Measurements from ENCODE around the gene ERVMER34-1.

Gene ERVMER34-1

GRCh38 chr4:52780206-52780605, 29.0 kb upstream of the ERVMER34-1 start:
- DNase-seq: no peak
- Histone ChIP-seq H3K4me2 (ENCODE audit: low read length, poor library complexity, severe bottlenecking) (no peak overlapping the region), H3K9ac (ENCODE audit: low read length) (no peak overlapping the region), H2BK5ac (ENCODE audit: low read depth, low read length, poor library complexity, severe bottlenecking) (no peak overlapping the region), H2BK15ac (ENCODE audit: low read depth, poor library complexity, severe bottlenecking) (no peak overlapping the region), H3K23ac (ENCODE audit: low read length in 2 of 2) (no peak overlapping the region), H3K9me3 (ENCODE audit: control insufficient read depth, low read length) (no peaks in the 10 kb centered on the region), H2BK120ac (ENCODE audit: low read depth, low read length) (no peak overlapping the region), H2AK5ac (ENCODE audit: low read length, severe bottlenecking) (no peak overlapping the region), H3K18ac (ENCODE audit: low read depth in 1 of 2, low read length in 2 of 2) (no peak overlapping the region), H3K79me1 (replicated peaks; ENCODE audit: low read length, poor library complexity, severe bottlenecking) (no peaks in the 10 kb centered on the region), H3K4me3 (ENCODE audit: insufficient read depth in 1 of 2, low read depth in 1 of 2, low read length in 2 of 2) (no peak overlapping the region), H3K27me3 (ENCODE audit: control insufficient read depth in 1 of 2, insufficient read depth in 1 of 2, low read length in 2 of 2) (peaks cover 0 to 12% of the 10 kb centered on the region in 2 experiments), H4K91ac (ENCODE audit: low read length) (no peak overlapping the region), H3K4ac (ENCODE audit: low read depth in 1 of 2, low read length in 2 of 2) (no peak overlapping the region), H2BK12ac (ENCODE audit: low read length in 2 of 2) (no peak overlapping the region), H2AFZ (ENCODE audit: low read depth, low read length) (no peak overlapping the region), H3K14ac (ENCODE audit: low read length in 2 of 2) (no peak overlapping the region), H3K27ac (ENCODE audit: low read length, poor library complexity, severe bottlenecking) (no peak overlapping the region), H4K8ac (ENCODE audit: low read length) (no peak overlapping the region), H3K4me1 (ENCODE audit: control insufficient read depth, insufficient read depth, low read depth, low read length) (no peaks in the 10 kb centered on the region), H3K36me3 (ENCODE audit: control insufficient read depth in 1 of 2, insufficient read depth in 2 of 2, low read depth in 1 of 2, low read length in 2 of 2) (no peaks in the 10 kb centered on the region)
- WGBS: 75% methylated on average over 2 of the region's 2 CpGs

GRCh38 chr4:52760256-52760655, 9.0 kb upstream of the ERVMER34-1 start:
- Histone ChIP-seq H3K27ac (ENCODE audit: low read length, poor library complexity, severe bottlenecking) (no peak overlapping the region), H3K27me3 (ENCODE audit: control insufficient read depth in 1 of 2, insufficient read depth in 1 of 2, low read length in 2 of 2) (peaks cover 0 to 32% of the 10 kb centered on the region in 2 experiments), H2BK15ac (ENCODE audit: low read depth, poor library complexity, severe bottlenecking) (no peak overlapping the region), H3K36me3 (ENCODE audit: control insufficient read depth in 1 of 2, insufficient read depth in 2 of 2, low read depth in 1 of 2, low read length in 2 of 2) (no peaks in the 10 kb centered on the region), H3K9ac (ENCODE audit: low read length) (no peak overlapping the region), H2BK5ac (ENCODE audit: low read depth, low read length, poor library complexity, severe bottlenecking) (no peak overlapping the region), H3K79me1 (replicated peaks; ENCODE audit: low read length, poor library complexity, severe bottlenecking) (no peaks in the 10 kb centered on the region), H3K4ac (ENCODE audit: low read depth in 1 of 2, low read length in 2 of 2) (no peak overlapping the region), H2AFZ (ENCODE audit: low read depth, low read length) (no peak overlapping the region), H4K8ac (ENCODE audit: low read length) (no peak overlapping the region), H3K18ac (ENCODE audit: low read depth in 1 of 2, low read length in 2 of 2) (no peak overlapping the region), H2BK120ac (ENCODE audit: low read depth, low read length) (no peak overlapping the region), H3K4me1 (ENCODE audit: control insufficient read depth, insufficient read depth, low read depth, low read length) (no peaks in the 10 kb centered on the region), H3K14ac (ENCODE audit: low read length in 2 of 2) (no peak overlapping the region), H3K4me2 (ENCODE audit: low read length, poor library complexity, severe bottlenecking) (no peak overlapping the region), H3K23ac (ENCODE audit: low read length in 2 of 2) (no peak overlapping the region), H2AK5ac (ENCODE audit: low read length, severe bottlenecking) (no peak overlapping the region), H3K4me3 (ENCODE audit: insufficient read depth in 1 of 2, low read depth in 1 of 2, low read length in 2 of 2) (no peak overlapping the region), H2BK12ac (ENCODE audit: low read length in 2 of 2) (no peak overlapping the region), H3K9me3 (ENCODE audit: control insufficient read depth, low read length) (no peaks in the 10 kb centered on the region), H4K91ac (ENCODE audit: low read length) (no peak overlapping the region)
- no peak for DNase-seq
- 91% methylated on average over 8 of the region's 8 CpGs for WGBS

- H3K36me3 ChIP-seq (ENCODE audit: control insufficient read depth in 1 of 2, insufficient read depth in 2 of 2, low read depth in 1 of 2, low read length in 2 of 2): peaks cover 0 to 3% of the 10 kb centered on the region in 2 experiments
- H2BK120ac ChIP-seq (ENCODE audit: low read depth, low read length): no peak overlapping the region
- no peak overlapping the region for H4K8ac ChIP-seq (ENCODE audit: low read length)
- H3K4me2 ChIP-seq (ENCODE audit: low read length, poor library complexity, severe bottlenecking): no peak overlapping the region
- H3K4me3 ChIP-seq (ENCODE audit: insufficient read depth in 1 of 2, low read depth in 1 of 2, low read length in 2 of 2): no peak overlapping the region
- H2BK12ac ChIP-seq (ENCODE audit: low read length in 2 of 2): no peak overlapping the region
- no peak for DNase-seq
- H2BK5ac ChIP-seq (ENCODE audit: low read depth, low read length, poor library complexity, severe bottlenecking): no peak overlapping the region
- no peaks in the 10 kb centered on the region for H3K79me1 ChIP-seq (replicated peaks; ENCODE audit: low read length, poor library complexity, severe bottlenecking)
- no peak overlapping the region for H3K9ac ChIP-seq (ENCODE audit: low read length)
- no peak overlapping the region for H3K18ac ChIP-seq (ENCODE audit: low read depth in 1 of 2, low read length in 2 of 2)
- no peaks in the 10 kb centered on the region for H3K9me3 ChIP-seq (ENCODE audit: control insufficient read depth, low read length)
- H3K27me3 ChIP-seq (ENCODE audit: control insufficient read depth in 1 of 2, insufficient read depth in 1 of 2, low read length in 2 of 2): peaks cover 0 to 64% of the 10 kb centered on the region in 2 experiments
- no peak overlapping the region for H2BK15ac ChIP-seq (ENCODE audit: low read depth, poor library complexity, severe bottlenecking)
- H4K91ac ChIP-seq (ENCODE audit: low read length): no peak overlapping the region
- H3K14ac ChIP-seq (ENCODE audit: low read length in 2 of 2): no peak overlapping the region
- no peak overlapping the region for H3K27ac ChIP-seq (ENCODE audit: low read length, poor library complexity, severe bottlenecking)
- H3K4ac ChIP-seq (ENCODE audit: low read depth in 1 of 2, low read length in 2 of 2): no peak overlapping the region
- peaks cover 12% of the 10 kb centered on the region for H3K4me1 ChIP-seq (ENCODE audit: control insufficient read depth, insufficient read depth, low read depth, low read length)
- no peak overlapping the region for H3K23ac ChIP-seq (ENCODE audit: low read length in 2 of 2)
- no peak overlapping the region for H2AFZ ChIP-seq (ENCODE audit: low read depth, low read length)
- no peak overlapping the region for H2AK5ac ChIP-seq (ENCODE audit: low read length, severe bottlenecking)
Measured at GRCh38 chr4:52755426-52755825, 4.2 kb upstream of the ERVMER34-1 start.

- Histone ChIP-seq H2BK5ac (ENCODE audit: low read depth, low read length, poor library complexity, severe bottlenecking) (no peak overlapping the region), H4K8ac (ENCODE audit: low read length) (no peak overlapping the region), H2BK12ac (ENCODE audit: low read length in 2 of 2) (no peak overlapping the region), H3K27ac (ENCODE audit: low read length, poor library complexity, severe bottlenecking) (no peak overlapping the region), H2AK5ac (ENCODE audit: low read length, severe bottlenecking) (no peak overlapping the region), H3K27me3 (ENCODE audit: control insufficient read depth in 1 of 2, insufficient read depth in 1 of 2, low read length in 2 of 2) (peaks cover 0 to 62% of the 10 kb centered on the region in 2 experiments), H3K23ac (ENCODE audit: low read length in 2 of 2) (no peak overlapping the region), H3K9me3 (ENCODE audit: control insufficient read depth, low read length) (no peaks in the 10 kb centered on the region), H3K4me3 (ENCODE audit: insufficient read depth in 1 of 2, low read depth in 1 of 2, low read length in 2 of 2) (no peak overlapping the region), H2BK120ac (ENCODE audit: low read depth, low read length) (no peak overlapping the region), H3K9ac (ENCODE audit: low read length) (no peak overlapping the region), H3K18ac (ENCODE audit: low read depth in 1 of 2, low read length in 2 of 2) (no peak overlapping the region), H2BK15ac (ENCODE audit: low read depth, poor library complexity, severe bottlenecking) (no peak overlapping the region), H3K4me2 (ENCODE audit: low read length, poor library complexity, severe bottlenecking) (no peak overlapping the region), H3K79me1 (replicated peaks; ENCODE audit: low read length, poor library complexity, severe bottlenecking) (no peaks in the 10 kb centered on the region), H3K36me3 (ENCODE audit: control insufficient read depth in 1 of 2, insufficient read depth in 2 of 2, low read depth in 1 of 2, low read length in 2 of 2) (peaks cover 0 to 3% of the 10 kb centered on the region in 2 experiments), H2AFZ (ENCODE audit: low read depth, low read length) (no peak overlapping the region), H3K4ac (ENCODE audit: low read depth in 1 of 2, low read length in 2 of 2) (no peak overlapping the region), H3K4me1 (ENCODE audit: control insufficient read depth, insufficient read depth, low read depth, low read length) (peaks cover 12% of the 10 kb centered on the region), H4K91ac (ENCODE audit: low read length) (no peak overlapping the region), H3K14ac (ENCODE audit: low read length in 2 of 2) (no peak overlapping the region)
- 94% methylated on average over 6 of the region's 6 CpGs for WGBS
- DNase-seq: peak; percentile 9
Measured at GRCh38 chr4:52752936-52753335, 1.7 kb upstream of the ERVMER34-1 start.

Data from mesenchymal stem cell (in vitro differentiated cells and primary cell).